T follicular helper cell (primary cell): ENCODE data around the gene NEUROD1.
"Not testable (repeated sequence)": the region's sequence is repeated elsewhere in the genome, so short reads cannot be mapped to it uniquely, and the experiment has no call there.

Source experiments
- DNase-seq: peaks from one replicate; pipeline ENCODE4 v3.0.0-alpha.2; 2020; ENCODE audit warnings: low read depth
- total RNA-seq, 2 experiments: gene quantifications; one replicate each; lab custom pipeline; 2026; lab: John Stamatoyannopoulos, UW

Gene NEUROD1
- total RNA-seq: 0 reads per million in 2 experiments

DNA sequence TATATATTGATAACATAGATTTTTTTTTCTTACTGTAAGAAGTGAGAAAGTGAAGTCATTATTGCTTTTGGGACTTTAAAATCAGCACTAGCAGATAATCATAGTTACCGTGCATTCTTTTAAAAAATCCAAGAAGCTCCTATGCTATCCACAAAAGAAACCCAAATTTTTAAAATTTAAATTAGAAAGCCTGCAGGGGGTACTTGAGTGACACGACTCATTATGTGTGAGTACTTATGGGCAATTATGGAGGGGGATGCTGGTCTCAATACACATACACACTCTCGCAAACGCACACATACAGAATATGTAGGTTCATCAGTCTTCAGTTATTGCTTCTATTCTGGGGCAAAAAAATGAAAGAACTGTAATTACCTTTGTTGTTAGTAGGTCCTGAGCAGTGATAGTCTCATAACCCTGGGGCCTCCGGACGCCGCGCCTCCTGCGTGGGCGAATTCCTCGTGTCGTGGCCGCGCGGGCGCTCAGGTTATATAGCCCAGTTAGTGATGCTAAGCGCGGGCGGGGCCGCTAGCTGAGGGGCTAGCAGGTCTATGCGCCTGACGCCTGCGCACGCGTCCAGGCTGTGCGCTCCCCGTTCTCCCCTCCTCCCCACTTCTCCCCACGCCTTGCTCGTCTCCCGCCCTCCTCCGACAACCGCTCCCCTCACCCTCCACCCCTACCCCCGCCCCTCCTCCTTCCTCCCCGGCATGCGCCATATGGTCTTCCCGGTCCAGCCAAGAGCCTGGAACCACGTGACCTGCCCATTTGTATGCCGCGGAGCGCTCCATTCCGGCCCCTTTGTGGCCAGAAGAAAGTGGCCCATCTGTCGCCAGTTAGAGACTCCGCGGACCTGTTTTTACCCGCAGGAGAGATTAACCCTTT, at the start of gene NEUROD1:
TSS of gene NEUROD1 (minus strand) at position 463 of the 882 bp plus-strand sequence. CDS start 1,657 bp downstream, outside the sequence.
- no peak for DNase-seq

DNA sequence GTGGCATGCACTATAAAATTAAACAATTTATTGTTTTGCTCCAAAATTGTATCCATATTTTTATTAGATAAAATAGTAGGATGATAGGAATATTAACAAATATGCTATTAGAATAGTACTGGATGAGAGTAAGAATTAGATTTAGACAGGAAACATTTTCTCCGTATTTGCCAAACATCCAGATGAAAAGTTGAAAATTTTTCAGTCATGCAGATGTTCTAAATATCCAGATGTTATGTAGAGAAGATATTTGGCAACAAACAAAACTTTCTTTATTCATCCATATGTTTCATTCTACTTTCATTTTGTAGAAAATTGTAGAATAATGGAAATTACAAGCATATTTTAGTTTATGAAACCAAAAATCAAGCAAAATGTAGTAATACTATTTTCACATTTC, 45.2 kb upstream of the NEUROD1 start:
- DNase-seq: no peak

DNA sequence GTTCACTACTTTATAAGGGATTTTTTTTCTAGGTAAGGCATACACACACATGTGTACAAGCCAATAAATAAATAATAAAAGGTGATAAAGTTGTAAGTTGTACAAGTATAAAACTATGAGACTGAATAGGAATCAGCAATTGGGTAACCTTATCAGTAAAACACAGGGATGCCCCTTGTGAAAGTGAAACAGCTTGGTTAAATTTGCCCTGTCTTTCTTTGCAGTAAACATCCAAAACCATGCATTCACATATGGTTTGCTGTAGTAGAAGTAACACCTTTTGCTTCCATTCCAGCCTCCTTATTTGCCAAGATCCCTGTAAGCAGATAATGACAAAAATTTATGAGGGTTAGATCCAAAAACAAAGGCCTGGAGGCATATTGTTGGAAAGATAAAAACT, 44.3 kb upstream of the NEUROD1 start:
- no peak for DNase-seq

DNA sequence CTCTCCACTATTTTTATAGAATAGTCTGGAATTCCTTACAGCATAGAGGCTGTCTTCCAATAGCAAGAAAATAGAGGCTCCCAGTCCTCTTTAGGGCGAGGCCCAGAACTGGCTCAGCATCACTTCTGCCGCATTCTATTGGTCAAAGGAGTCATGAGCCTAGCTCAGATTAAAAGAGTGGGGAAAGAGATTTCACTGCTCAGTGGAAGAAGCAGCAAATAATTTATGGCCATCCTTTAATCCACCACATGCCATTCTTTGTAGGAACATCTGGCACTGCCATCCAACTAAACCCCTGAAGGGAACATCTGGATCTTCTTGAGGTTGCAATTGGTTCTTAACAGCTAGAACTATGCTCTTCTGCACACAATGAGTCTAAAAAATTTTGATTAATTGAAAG, 43.4 kb upstream of the NEUROD1 start:
- DNase-seq: no peak

DNA sequence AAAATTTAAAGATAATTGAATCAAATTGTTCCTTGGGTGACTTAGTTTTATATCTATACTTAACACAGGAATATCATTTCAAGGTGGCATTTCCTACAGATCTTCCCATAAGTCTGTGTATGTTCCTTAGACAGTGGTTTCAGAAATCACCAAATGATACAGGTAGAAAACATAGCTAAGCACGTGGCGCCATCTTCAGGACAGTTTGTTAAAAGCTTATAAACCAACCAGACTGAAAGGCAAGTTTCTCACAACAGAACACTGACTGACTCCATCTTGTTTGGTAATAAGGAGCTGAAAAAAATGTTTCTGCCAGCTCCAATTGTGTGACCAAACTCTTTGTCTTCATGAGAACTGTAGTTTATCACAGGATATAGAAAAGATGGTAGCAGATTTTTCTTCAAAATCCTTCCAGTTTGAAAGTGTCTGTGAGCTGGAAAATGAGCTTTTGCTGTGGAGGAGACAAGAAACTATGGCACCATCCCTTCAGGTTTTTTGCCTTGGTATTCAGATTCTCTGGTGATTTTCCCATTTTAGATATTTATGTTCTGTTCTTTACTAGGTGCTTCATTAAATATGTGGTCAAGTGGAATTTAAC, 34.8 kb upstream of the NEUROD1 start:
- DNase-seq: peak; percentile 50

DNA sequence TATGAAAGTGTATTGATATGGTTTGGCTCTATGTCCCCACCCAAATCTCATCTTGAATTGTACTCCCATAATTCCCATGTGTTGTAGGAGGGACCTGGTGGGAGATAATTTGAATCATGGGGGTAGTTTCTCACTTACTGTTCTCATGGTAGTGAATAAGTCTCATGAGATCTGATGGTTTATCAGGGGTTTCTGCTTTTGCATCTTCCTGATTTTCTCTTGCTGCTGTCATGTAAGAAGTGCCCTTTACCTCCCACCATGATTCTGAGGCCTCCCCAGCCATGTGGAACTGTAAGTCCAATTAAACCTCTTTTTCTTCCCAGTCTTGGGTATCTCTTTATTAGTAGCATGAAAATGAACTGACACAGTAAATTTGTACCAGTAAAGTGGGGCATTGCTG, 30.7 kb upstream of the NEUROD1 start:
- DNase-seq: not testable (repeated sequence)

DNA sequence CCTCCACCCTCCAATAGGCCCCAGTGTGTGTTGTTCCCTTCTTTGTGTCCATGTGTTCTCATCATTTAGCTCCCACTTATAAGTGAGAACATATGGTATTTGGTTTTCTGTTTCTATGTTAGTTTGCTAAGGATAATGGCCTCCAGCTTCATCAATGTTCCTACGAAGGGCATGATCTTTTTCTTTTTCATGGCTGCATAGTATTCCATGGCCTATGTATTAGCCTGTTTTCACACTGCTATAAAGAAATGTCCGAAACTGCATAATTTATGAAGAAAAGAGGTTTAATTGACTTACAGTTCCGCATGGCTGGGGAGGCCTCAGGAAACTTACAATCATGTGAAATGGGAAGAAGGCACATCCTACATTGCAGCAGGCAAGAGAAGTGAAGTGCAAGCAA, 22.2 kb upstream of the NEUROD1 start:
- not testable (repeated sequence) for DNase-seq

DNA sequence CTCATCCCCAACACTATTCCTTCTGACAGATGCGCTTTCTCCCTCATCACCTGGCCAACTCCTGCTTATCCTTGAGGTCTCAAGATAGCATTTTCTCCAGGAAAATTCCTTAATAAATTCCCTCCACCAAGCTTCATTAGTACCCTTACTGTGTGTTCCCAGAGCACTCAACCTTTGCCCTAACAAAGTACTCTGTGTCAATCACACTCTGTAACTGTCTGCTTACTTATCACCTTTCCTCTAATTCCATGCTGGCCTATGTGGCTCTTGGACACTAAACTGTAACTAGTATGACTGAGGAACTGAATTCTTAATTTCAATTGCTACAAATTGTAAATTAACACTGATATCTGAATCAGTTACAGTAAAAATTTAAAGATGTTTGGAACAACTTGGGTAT, 17.9 kb upstream of the NEUROD1 start:
- no peak for DNase-seq

DNA sequence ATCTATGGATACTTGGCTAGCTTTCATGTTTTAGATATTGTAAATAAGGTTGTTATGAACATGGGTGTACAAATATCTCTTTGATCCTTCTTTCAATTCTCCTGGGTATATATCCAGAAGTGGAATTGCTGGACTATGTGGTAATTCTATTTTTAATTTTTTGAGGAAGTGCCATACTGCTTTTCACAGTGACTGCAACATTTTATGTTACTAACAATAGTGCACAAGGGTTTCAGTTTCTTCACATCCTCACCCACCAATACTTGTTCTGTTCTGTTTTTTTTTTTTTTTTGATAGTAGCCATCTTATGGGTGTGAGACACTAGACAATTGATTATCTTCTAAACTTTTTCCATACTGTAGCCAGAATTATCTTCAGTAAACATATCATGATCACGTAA, 17.3 kb upstream of the NEUROD1 start:
- no peak for DNase-seq

DNA sequence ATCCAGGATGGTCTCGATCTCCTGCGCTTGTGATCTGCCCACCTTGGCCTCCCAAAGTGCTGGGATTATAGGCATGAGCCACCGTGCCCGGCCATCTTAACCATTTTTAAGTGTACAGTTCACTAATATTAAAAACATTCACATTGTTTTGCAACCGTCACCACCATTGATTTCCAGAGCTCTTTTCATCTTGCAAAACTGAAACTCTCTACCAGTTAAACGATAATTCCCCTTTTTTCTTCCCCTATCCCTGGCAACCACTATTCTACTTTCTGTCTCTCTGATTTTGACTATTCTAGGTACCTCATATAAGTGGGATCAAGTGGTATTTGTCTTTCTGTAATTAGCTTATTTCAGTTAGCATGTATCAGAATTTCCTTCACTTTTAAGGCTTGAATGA, 16.8 kb upstream of the NEUROD1 start:
- no peak for DNase-seq

DNA sequence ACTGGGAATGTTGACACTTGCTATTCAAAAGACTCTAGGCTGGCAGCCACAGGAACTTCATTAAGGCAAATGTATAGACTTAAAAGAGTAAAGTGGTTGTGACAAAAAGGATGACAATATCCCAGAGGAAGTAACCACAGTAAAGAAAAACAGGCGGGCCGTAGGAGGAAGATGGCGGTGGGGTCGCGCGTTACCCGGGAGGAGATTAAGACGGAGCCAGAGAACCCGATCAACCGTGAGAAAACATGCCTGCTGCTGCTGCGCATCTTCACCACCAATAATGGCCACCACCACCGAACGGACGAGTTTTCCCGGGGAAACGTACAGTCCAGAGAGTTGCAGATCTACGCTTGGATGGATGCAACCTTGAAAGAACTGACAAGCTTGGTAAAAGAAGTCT, 14.0 kb upstream of the NEUROD1 start:
- no peak for DNase-seq

DNA sequence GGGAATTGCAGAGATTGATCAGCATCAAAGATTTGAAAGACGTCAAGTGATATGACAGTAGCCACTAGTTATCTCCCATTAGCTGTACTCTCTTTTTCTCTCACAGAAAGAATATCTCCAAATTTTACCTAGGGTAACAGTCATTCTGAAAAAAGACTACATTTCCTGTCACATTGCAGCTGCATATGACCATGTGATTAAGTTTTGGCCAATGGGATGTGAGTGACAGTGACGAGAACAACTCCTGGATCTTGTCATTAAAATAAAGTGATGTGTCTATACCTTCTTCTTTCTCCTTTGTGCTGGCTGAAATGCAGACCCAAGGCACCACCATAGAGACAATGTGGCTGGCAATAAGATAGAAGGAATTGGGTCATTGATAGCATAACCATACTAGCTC, 10.5 kb upstream of the NEUROD1 start:
- no peak for DNase-seq

DNA sequence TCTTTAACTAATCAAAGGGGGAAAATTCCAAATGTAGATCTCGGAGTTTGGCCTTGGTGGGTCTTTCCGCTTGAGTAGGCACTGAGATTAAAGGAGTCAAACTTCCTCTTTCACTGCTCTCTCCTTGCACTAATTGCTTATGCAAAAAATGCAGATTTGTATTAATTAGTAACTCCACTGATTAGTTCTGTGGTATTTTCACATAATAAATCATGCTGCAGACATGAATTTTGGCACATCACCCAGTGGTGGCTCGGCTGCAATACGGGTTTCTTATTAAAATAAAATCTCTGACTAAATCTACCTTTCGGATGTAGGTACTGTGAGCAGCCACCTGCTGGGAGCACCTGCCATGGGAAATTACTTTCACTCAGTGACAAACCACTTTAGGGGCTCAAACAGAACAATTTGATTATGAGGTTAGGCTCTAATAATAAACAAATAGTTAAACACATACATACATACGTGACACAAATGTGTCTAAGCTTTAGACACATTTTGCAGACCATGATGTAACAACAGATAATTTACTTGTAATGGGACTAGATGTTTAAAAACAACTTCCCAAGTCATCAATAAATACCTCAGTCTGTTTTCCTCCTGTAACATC, 6.4 kb upstream of the NEUROD1 start:
- DNase-seq: no peak

DNA sequence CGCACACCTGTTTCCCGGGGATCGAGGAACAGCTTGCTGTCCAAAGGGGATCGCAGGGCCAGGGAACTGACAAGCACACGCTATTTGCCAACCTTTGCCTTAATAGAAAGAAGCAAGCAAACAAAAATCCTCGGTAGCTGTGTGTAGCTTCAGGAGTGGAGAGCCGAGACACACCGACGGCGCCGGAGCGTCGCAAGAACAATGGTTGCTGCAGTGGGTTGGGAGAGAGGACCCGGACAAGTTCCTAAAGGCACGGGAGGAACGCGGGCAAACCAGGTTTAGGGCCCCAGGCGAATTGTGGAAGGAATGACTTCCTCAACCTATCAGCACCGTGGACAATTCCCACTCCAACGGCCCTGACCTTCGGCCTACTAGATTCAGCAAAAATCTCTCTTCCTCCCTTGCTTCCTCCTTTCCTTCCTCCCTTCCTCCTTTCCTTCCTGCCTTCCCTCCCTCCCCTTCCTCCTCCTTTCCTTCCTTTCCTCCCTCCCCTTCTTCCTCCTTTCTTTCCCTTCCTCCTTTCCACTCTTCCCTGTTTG, 4.9 kb upstream of the NEUROD1 start:
- no peak for DNase-seq

DNA sequence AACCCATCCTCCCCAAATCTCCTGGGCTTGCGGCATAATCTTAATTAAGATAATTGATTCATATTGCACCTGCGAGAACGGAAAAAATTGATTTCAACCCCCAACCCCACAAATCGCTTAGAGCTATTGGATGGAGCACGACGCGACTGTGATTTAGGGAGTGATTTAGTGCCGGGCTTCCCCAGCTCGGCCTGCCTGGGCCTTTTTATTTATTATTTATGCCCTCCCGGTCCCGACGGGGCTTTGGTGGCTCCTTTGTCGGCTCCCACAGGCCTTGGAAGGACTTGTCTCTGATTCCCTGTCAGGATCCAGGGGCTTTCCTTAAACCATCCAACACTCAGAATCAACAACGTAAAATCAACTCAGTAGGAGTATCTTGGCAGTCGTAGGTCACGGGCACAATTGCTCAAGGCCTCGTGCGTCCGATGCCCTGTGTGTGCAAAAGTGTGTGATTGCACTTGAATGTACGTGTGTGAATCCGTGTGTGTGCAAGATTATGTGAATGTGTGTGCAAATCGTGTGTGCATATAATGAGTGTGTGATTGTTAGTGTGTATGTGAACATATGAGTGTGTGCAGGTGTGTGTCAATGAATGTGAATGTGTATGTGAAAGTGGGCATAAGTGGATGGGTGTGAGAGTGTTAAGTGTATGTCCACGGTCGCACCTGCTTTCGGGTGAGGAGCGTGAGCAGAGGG, 4.3 kb upstream of the NEUROD1 start:
- DNase-seq: no peak

DNA sequence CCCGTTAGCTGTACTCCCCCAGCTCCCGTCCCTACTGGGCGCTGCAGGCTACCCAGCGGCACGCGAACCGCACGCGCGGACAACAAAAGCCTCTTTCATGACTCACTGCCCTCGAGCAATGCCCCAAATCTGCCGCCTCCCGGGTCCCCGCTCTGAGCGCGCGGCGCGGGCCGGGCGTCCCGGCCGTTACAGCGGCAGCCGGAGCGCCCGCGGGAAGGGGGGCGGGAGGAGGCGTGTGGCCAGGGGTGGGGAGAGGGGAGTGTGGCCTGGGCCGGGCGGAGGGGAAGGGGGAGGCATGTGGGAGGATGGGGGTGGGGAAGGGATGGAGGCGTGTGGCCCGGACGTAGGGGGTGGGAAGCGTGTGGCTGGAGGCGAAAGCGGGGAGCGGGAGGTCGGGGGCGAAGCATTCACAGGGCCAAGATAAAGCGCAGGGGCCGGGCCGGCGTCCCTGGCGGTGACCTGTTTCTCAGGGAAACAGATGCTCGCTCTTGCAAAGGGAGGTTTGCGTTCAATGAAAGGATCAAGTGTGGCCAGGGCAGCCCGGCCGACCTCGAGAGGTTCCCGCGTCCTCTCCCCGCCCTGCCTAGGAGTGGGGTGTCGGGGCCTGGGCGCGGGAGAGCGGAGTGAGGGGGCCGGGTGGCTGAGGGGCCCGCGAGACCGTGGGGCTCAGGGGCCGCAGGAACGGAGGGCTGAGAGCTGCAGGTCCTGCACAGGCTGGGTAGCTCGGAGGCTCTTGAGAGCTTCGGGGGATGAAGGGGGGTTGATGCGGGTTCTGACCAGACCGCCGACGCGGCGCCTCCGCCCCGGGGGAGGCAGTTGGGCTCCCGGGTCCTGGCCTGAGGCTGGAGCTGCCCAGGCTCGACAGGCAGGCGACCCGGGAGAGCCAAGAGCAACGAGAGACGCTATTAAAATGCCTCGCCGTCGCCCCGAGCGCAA, 3.5 kb upstream of the NEUROD1 start:
- no peak for DNase-seq

DNA sequence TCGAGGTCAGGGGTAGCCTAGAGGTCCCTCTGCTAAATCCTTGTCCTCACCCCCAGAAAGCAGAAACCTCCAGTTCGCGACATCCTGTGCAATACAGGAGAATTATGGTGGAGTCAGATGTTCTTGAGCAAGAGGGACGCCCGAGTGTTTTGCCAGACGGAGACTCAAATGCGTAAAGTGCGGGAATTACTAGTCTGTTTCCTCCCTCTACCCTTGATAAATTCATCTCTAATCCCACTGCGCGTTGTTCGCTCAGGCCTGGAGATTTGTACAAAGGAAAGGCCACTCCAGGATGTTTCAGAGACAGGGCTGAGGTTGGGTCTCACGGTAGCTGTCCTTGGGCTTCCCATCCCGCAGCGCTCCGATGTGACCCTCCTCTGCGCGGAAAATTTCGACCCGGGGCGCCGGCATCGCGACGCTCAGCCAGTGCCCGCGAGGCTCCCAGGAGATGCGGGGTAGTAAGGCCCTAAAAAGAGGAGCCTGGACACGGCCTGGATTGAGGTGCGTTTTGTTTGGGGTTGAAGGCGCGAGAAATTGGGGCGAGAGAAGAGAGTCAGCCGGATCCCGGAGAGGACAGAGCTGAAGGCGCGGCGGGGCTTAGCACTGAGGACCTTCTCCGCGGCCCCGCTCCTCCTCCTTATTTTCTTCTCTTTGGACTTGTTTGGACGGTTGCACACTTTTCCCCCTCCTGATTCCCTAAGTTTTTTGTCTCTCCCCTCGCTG, 2.6 kb upstream of the NEUROD1 start:
- DNase-seq: no peak

DNA sequence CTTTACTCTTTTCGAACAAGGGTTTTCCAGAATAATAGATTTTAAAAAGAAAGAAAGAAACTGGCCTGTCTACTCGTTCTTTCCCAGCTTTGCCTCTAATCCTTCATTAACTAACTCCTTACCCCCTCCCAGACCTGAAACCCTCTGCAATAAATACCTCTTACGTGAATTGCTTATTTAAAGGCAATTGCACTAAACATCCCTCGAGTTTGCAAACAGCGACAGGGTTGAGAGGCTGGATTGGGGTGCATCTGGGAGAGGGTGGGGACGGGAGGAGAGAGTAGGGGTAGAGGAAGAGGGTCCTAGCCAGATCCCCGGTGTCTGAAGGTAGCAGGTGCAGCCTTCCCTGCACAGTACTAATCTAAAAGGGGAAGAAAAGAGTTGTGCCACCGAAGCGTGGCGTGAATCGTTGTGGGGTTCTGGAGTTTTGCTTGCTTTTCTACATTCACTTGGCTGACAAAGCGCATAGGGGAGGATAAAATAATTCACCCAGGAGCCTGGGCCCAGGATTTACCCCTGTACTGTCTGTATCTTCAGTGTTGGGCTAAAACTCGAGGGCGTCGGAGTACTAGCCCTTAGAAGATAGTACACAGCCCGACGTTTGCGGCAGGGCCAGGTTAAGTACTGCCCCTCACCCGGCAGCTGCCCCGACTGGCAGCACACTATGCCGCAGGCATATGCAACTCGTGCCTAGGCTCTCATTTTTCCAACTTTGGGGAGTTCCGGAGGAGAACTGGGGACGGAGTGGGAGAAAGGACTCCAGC, 1.9 kb upstream of the NEUROD1 start:
- no peak for DNase-seq
